Neutrophil (primary cell): ENCODE measurements around the gene TSPAN7.

Experiments used
- H3K27ac ChIP-seq: fragments of 200-600 bp; sonication (generic); 2 replicates; pipeline ENCODE4 v1.5.1; 2016; ENCODE audit warnings: mild to moderate bottlenecking, moderate library complexity
- H3K27me3 ChIP-seq: fragments of 200-600 bp; sonication (generic); 2 replicates; pipeline ENCODE4 v1.6.0; 2016; ENCODE audit warnings: mild to moderate bottlenecking
- H3K36me3 ChIP-seq: fragments of 200-600 bp; sonication (generic); 2 replicates; pipeline ENCODE4 v1.5.1; 2017
- H3K4me1 ChIP-seq, 2 experiments: fragments of 200-600 bp in 1 of 2; sonication (generic) in 1 of 2; 1 replicate in 1 of 2; 2 replicates in 1 of 2; pipeline versions ENCODE4 v1.5.1 to v1.6.1; 2013 to 2016; ENCODE audit warnings: low read depth in 1 of 2, low read length in 1 of 2, mild to moderate bottlenecking in 1 of 2, moderate library complexity in 1 of 2; ENCODE audit not compliant: control insufficient read depth in 1 of 2, insufficient read depth in 1 of 2
- H3K4me3 ChIP-seq, 2 experiments: fragments of 200-600 bp in 1 of 2; sonication (generic) in 1 of 2; 1 replicate in 1 of 2; 2 replicates in 1 of 2; pipeline ENCODE4 v1.5.1; 2013 to 2016; ENCODE audit warnings: low read depth in 1 of 2, low read length in 1 of 2, mild to moderate bottlenecking in 1 of 2, moderate library complexity in 1 of 2
- H3K9me3 ChIP-seq: fragments of 200-600 bp; sonication (generic); 2 replicates; pipeline ENCODE4 v1.5.1; 2016
- TF ChIP-seq, protein P1 (sequence below): fragments of 200-600 bp; sonication (generic); IDR thresholded peaks from 2 replicates; pipeline ENCODE4 v1.5.1; 2016; ENCODE audit warnings: antibody characterized with exemption

TSPAN7 gene

DNA sequence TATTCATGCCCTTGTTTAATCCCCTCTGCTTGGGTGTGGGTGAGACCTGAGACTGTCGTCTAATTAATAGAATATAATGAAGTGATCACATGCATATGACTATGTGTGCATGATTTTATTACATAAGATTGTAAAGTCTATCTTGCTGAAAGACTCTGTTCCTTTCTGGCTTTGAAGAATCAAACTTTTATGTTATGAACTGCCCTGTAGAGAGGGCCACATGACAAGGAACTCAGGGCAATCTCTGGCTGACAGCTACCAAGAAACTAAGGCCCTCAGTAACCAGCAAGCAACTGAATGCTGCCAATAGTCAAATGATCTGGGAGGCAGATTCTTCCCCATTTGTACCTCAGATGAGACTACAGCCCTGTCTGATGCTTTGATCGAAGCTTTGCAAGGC, 13.5 kb downstream of the TSPAN7 start:
- H3K27ac ChIP-seq, result no peak overlapping the region
- H3K4me3 ChIP-seq, result no peak overlapping the region
- H3K4me1 ChIP-seq, result no peaks in the 10 kb centered on the region
- H3K9me3 ChIP-seq, result no peaks in the 10 kb centered on the region
- H3K27me3 ChIP-seq, result no peaks in the 10 kb centered on the region
- H3K36me3 ChIP-seq, result no peaks in the 10 kb centered on the region
- TF ChIP-seq, protein P1, sequence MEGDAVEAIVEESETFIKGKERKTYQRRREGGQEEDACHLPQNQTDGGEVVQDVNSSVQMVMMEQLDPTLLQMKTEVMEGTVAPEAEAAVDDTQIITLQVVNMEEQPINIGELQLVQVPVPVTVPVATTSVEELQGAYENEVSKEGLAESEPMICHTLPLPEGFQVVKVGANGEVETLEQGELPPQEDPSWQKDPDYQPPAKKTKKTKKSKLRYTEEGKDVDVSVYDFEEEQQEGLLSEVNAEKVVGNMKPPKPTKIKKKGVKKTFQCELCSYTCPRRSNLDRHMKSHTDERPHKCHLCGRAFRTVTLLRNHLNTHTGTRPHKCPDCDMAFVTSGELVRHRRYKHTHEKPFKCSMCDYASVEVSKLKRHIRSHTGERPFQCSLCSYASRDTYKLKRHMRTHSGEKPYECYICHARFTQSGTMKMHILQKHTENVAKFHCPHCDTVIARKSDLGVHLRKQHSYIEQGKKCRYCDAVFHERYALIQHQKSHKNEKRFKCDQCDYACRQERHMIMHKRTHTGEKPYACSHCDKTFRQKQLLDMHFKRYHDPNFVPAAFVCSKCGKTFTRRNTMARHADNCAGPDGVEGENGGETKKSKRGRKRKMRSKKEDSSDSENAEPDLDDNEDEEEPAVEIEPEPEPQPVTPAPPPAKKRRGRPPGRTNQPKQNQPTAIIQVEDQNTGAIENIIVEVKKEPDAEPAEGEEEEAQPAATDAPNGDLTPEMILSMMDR, result no peak

DNA sequence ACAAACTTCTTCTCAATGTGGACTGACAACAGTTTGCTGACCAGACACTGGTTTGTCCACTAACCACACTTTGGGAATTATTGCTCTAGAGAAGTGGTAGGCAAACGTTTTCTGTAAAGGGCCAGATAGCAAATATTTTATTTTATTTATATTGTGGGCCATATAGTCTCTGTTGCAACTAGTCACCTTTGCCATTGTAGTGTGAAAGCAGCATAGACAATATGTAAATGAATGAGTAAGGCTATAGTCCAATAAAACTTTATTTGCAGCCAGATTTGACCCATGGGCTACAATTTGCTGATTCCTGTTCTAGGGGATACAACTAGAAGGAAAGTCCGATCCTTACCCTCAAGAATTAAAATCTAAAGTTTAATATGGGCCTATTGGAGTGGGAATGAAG, 14.5 kb downstream of the TSPAN7 start:
- Histone ChIP-seq H3K4me1 (no peaks in the 10 kb centered on the region), H3K27ac (no peak overlapping the region), H3K27me3 (no peaks in the 10 kb centered on the region)

DNA sequence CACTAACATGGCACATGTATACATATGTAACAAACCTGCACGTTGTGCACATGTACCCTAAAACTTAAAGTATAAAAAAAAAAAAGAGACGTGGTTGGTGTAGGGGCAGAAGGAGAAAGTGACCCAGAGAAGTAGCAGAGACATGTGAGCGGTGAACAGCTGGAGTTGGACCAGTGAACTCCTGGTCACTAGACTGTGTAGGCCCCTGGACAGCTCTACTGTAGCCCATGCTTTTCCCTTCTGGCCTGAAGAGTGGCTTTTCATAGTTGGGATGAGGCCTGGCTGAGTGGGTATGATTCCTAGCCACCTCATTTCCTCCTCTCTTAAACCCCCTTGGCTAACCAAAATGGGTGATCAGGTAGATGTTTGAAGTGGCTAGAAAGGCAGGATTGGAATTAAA, 16.4 kb downstream of the TSPAN7 start:
- Histone ChIP-seq H3K4me1 (no peaks in the 10 kb centered on the region), H3K36me3 (no peaks in the 10 kb centered on the region), H3K4me3 (no peak overlapping the region), H3K9me3 (no peaks in the 10 kb centered on the region), H3K27ac (no peak overlapping the region), H3K27me3 (no peaks in the 10 kb centered on the region)
- TF ChIP-seq, protein P1, result no peak

More for the DNA sequence above, 14.5 kb downstream of the TSPAN7 start:
- TF ChIP-seq, protein P1, result no peak
- Histone ChIP-seq H3K4me3 (no peak overlapping the region), H3K36me3 (no peaks in the 10 kb centered on the region), H3K9me3 (no peaks in the 10 kb centered on the region)

DNA sequence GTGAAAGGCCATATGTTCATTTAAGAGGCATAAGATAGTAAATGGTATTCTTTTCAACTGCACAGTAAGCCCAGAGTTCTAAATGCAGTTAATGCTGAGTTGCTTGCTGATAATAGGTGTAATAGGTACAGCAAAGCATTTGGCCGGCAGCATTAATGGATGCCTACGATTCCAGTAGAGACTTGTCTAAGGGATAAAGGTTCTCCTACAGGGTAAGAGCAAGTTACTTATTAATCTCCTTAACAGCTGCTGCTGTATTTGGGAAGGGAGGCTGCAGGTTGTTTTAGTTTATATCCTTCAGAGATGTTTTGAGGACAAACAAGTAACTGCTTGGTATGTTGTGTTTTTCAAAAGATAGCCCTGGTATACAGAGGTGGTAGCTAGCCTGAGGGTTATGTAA, 16.8 kb downstream of the TSPAN7 start:
- Histone ChIP-seq H3K4me3 (no peak overlapping the region), H3K36me3 (no peaks in the 10 kb centered on the region), H3K27ac (no peak overlapping the region), H3K9me3 (no peaks in the 10 kb centered on the region), H3K4me1 (no peaks in the 10 kb centered on the region), H3K27me3 (no peaks in the 10 kb centered on the region)
- TF ChIP-seq, protein P1, result no peak

DNA sequence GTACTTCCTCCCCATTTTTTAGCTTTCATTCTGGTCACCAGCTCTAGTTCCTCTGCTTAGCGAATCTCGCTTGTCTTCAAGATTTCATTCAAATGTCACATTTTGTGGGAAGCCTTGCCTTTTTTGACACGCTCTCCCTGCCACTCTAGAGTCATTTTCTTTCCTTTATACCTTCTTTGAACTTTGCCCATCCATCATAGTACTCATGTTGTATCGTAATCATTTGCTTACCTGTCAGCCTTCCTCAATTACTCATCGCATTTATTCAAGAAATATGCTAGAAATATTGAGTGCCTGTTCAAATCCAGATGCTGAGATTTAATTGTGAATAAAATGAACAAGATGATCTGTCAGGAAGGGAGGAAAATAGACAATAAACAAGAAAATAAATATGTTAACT, 21.8 kb downstream of the TSPAN7 start:
- no peaks in the 10 kb centered on the region for H3K36me3 ChIP-seq
- no peaks in the 10 kb centered on the region for H3K27me3 ChIP-seq
- peaks cover 10% of the 10 kb centered on the region in 2 experiments for H3K4me1 ChIP-seq
- H3K4me3 ChIP-seq, result no peak overlapping the region
- TF ChIP-seq, protein P1, result no peak
- H3K9me3 ChIP-seq, result no peaks in the 10 kb centered on the region
- H3K27ac ChIP-seq, result no peak overlapping the region

DNA sequence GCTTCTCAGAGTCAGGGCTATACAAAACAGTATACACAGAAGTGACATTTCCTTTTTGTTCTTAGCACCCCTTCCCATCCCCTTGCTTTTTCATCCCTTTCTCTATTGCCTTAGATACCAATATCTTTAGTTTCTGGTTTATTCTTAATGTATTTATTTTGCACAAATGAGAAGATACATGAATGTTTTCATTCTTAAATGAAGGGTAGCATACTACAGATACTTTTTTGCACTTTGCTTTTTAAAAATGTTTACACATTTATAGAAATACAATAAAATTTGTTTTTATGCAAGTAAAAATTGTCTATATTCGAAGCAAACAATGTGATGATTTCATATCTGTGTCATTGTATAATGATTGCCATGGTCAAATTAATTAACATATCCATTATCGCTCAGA, 33.1 kb downstream of the TSPAN7 start:
- TF ChIP-seq, protein P1, result no peak
- no peak overlapping the region for H3K4me3 ChIP-seq
- no peaks in the 10 kb centered on the region for H3K27me3 ChIP-seq
- H3K9me3 ChIP-seq, result no peaks in the 10 kb centered on the region
- no peaks in the 10 kb centered on the region for H3K4me1 ChIP-seq
- H3K27ac ChIP-seq, result no peak overlapping the region
- H3K36me3 ChIP-seq, result no peaks in the 10 kb centered on the region
